Mucosa of descending colon (tissue), 3 donors: Measurements from ENCODE around the gene FNDC3B. TPM values are rescaled to one million over a fixed set of nuclear protein-coding genes. Genes with fewer than 3 reads are reported as not detected.

ENCODE experiments used
- ATAC-seq: fragments of 200-7000 bp; cut with Tn5 transposase; one replicate; pipeline ENCODE4 v1.9.1; 2020; ENCODE audit warnings: mild to moderate bottlenecking, moderate library complexity
- DNase-seq, 3 donors: peaks; one replicate each; pipeline ENCODE4 v3.0.0-alpha.2; 2020
- H3K36me3 ChIP-seq: fragments of 200-600 bp; one replicate; pipeline ENCODE4 v1.8.0; 2021; ENCODE audit warnings: low read depth, mild to moderate bottlenecking
- H3K4me1 ChIP-seq: fragments of 200-600 bp; one replicate; pipeline ENCODE4 v1.8.0; 2021; ENCODE audit warnings: low read depth, mild to moderate bottlenecking
- H3K4me3 ChIP-seq: fragments of 200-600 bp; one replicate; pipeline ENCODE4 v1.8.0; 2021; ENCODE audit warnings: mild to moderate bottlenecking
- H3K9me3 ChIP-seq: fragments of 200-600 bp; one replicate; pipeline ENCODE4 v1.8.0; 2021; ENCODE audit warnings: mild to moderate bottlenecking
- intact Hi-C, 2 donors: fragments of 100-400 bp; cut with DNase I in 1 of 2; cut with micrococcal nuclease in 1 of 2; formaldehyde crosslinking; loops; one replicate each; pipeline versions ENCODE4 v1.11.0 to v1.11.1; 2022; cut with DNase I, micrococcal nuclease
- total RNA-seq, 3 donors: library from RNA; stranded (reverse); fragmentation: NEBNext Ultra II Directional in 2 of 3; extraction: Animal tissue kit (Norgen Biotek cat#: 25700) in 2 of 3; gene quantifications; one replicate each; pipeline versions ENCODE4 v1.2.1 to v1.2.4, GENCODE V29; 2021 to 2023
- TF ChIP-seq, protein P1 (sequence below): fragments of 200-600 bp; IDR thresholded peaks from one replicate; pipeline ENCODE4 v1.8.0; 2022; ENCODE audit warnings: antibody characterized with exemption, mild to moderate bottlenecking
- donor health status: DM: no; HTN: no; CAD: no; lungs with moderate emphysema.
- donor health status: DM: no; HTN: no; CAD: no.
- donor health status: DM: no; HTN: yes; CAD: no.

The FNDC3B gene
- total RNA-seq, 3 donors from 2014 or later = 107 to 132 (median 126) TPM

DNA sequence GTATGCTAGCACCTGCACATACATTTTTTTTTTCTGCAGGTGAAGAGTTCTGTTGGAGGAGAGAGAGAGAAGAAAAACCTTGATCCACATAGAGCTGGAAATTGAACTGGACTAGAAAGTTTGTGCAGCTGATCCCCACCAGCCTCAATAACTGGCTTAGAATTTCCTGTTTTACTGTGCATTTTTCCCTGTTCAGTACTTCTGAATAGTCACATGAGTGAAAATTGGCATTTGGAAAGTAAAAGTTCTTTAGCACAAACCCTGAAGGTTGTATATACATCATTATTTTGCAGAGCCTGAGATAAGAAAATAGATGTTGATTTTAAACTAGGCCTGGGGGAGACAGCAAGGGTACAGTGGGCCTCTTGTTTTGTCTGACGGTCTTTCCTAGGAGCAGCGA is 366.5 kb downstream of the FNDC3B start:
- no peak for DNase-seq
- no peak overlapping the region for H3K4me3 ChIP-seq
- intact Hi-C loops = no loop called here
- no peak for ATAC-seq
- H3K36me3 ChIP-seq = no peaks in the 10 kb centered on the region
- TF ChIP-seq, protein P1, sequence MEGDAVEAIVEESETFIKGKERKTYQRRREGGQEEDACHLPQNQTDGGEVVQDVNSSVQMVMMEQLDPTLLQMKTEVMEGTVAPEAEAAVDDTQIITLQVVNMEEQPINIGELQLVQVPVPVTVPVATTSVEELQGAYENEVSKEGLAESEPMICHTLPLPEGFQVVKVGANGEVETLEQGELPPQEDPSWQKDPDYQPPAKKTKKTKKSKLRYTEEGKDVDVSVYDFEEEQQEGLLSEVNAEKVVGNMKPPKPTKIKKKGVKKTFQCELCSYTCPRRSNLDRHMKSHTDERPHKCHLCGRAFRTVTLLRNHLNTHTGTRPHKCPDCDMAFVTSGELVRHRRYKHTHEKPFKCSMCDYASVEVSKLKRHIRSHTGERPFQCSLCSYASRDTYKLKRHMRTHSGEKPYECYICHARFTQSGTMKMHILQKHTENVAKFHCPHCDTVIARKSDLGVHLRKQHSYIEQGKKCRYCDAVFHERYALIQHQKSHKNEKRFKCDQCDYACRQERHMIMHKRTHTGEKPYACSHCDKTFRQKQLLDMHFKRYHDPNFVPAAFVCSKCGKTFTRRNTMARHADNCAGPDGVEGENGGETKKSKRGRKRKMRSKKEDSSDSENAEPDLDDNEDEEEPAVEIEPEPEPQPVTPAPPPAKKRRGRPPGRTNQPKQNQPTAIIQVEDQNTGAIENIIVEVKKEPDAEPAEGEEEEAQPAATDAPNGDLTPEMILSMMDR = no peak
- H3K9me3 ChIP-seq = no peaks in the 10 kb centered on the region
- H3K4me1 ChIP-seq = no peaks in the 10 kb centered on the region

GRCh38 chr3:172407872-172408271 is 368.5 kb downstream of the FNDC3B start:
- ATAC-seq (no peak), DNase-seq (no peak)
- TF ChIP-seq, protein P1 = no peak
- no peaks in the 10 kb centered on the region for H3K36me3 ChIP-seq
- no peaks in the 10 kb centered on the region for H3K9me3 ChIP-seq
- no peaks in the 10 kb centered on the region for H3K4me1 ChIP-seq
- H3K4me3 ChIP-seq = no peak overlapping the region
- intact Hi-C loops = no loop called here

DNA sequence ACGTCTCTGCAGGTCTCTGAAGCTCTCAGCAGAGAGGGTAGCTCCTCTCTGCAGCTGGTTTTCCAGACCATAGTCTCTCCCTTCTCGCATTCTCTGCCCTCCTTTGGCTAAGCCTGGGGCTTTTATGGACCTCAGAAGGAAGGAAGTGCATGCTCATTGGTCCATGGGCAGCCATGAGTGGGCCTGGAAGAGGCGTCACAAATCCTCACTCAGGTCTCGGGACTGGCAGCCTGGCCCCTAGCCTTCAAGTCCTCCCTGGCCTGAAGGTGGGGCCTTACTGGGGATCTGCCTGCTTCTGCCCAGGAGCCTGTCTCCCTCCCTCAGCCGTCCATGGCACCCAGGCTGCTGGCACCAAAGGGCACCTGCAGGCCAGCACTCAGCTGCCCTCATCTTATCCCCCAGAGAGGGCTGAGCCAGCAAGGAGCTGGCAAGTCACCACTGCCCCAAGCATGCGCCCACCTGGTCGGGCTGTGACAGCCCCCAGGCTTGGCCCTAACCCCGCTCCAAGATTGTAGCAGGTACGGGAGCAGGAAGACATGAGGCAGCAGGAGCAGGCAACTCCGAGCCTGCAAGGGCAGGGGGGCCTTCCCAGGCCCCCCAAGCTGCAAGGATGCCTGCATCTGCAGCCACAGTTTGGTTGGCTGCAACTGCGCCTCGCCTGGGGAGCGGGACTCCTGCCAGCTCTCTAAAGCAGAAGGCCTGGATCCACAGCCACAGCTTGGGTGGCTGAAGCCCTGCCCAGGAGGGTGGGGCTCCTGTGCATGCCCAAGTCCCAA is 371.5 kb downstream of the FNDC3B start:
- ATAC-seq (no peak), DNase-seq (no peak)
- H3K36me3 ChIP-seq = no peaks in the 10 kb centered on the region
- TF ChIP-seq, protein P1 = no peak
- intact Hi-C loops = no loop called here
- H3K9me3 ChIP-seq = no peaks in the 10 kb centered on the region
- no peak overlapping the region for H3K4me3 ChIP-seq
- H3K4me1 ChIP-seq = no peaks in the 10 kb centered on the region

DNA sequence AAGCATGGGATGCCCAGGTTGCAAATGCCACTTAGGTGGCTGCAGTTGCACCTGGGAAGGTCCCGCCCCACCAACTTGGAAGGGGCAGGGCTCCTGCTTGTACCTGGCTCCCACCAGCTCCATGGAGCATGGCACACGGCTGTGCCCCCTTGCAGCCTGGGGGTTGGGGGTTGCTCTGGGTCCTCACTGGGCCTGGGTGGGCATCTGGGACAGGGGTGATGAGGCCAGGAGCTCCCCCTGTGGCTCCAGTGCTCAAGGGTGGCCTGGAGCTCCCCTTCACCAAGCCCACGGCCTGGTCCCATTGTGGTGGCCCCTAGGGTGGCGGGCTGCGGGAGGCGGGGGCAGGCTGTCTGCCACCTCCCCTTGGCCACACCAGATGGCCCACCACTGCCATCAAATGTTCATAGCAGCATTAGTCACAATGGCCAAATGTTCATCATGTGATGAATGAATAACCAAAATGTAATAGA is 372.1 kb downstream of the FNDC3B start:
- Histone ChIP-seq H3K4me3 (no peak overlapping the region), H3K4me1 (no peaks in the 10 kb centered on the region), H3K36me3 (no peaks in the 10 kb centered on the region), H3K9me3 (no peaks in the 10 kb centered on the region)
- TF ChIP-seq, protein P1 = no peak
- DNase-seq (no peak), ATAC-seq (no peak)
- intact Hi-C loops = no loop called here

DNA sequence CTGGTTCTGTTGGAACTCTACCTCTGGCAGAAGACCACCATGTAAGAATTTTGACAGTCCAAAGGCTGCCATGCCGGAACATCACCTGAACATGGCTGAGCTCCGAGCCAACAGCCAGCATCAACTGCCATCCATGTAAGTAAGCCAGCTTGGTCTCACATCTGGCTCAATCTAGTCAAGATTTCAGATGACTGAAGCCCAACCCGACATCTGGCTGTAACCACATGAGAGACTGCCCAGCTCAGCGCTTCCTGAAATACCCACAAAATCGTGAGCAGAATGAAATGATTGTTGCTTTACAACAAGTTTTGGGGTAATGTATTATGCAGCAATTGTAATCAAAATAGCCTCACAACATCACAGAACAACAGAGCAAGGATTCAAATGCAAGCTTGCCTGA is 375.9 kb downstream of the FNDC3B start:
- H3K9me3 ChIP-seq = no peaks in the 10 kb centered on the region
- ATAC-seq (no peak), DNase-seq (no peak)
- intact Hi-C loops = no loop called here
- no peaks in the 10 kb centered on the region for H3K4me1 ChIP-seq
- TF ChIP-seq, protein P1 = no peak
- H3K4me3 ChIP-seq = no peak overlapping the region
- no peaks in the 10 kb centered on the region for H3K36me3 ChIP-seq
